Uterus (tissue), 2 donors: ENCODE measurements around the gene ITGB5.

Experiments used
- POLR2A ChIP-seq, 2 donors: fragments of 450-650 bp; IDR thresholded peaks; one replicate each; pipeline ENCODE4 v1.6.1; 2016; ENCODE audit warnings: antibody characterized with exemption in 2 of 2, mild to moderate bottlenecking in 1 of 2, moderate library complexity in 1 of 2
- TF ChIP-seq, protein P1 (sequence below), 4 experiments: fragments of 200-600 bp in 2 of 4; fragments of 450-650 bp in 2 of 4; sonication (generic) in 2 of 4; IDR thresholded peaks; one replicate each; pipeline ENCODE4 v1.5.1; 2016 to 2019; ENCODE audit warnings: antibody characterized with exemption in 4 of 4, mild to moderate bottlenecking in 2 of 4, moderate library complexity in 1 of 4

DNA sequence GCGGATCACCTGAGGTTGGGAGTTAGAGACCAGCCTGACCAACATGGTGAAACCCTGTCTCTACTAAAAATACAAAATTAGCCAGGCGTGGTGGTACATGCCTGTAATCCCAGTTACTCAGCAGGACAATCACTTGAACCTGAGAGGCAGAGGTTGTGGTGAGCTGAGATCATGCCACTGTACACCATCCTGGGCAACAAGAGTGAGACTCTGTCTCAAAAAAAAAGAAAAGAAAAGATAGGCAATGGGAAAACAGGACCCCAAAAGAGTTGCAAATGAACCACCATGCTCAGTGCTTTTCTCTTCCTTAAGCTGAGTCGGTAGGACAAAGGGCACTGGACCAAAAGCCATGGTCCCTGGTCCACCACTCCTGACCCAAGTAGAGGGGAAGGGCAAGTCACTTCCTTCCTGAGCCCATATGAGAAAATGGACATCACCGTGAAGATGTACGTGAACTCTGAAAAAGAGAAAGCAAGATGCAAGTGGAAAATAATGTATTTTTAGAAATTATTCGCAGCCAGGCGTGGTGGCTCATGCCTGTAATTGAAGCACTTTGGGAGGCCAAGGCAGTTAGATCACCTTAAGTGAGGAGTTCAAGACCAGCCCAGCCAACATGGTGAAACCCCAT is 2.6 kb downstream of the ITGB5 start:
- TF ChIP-seq, protein P1, sequence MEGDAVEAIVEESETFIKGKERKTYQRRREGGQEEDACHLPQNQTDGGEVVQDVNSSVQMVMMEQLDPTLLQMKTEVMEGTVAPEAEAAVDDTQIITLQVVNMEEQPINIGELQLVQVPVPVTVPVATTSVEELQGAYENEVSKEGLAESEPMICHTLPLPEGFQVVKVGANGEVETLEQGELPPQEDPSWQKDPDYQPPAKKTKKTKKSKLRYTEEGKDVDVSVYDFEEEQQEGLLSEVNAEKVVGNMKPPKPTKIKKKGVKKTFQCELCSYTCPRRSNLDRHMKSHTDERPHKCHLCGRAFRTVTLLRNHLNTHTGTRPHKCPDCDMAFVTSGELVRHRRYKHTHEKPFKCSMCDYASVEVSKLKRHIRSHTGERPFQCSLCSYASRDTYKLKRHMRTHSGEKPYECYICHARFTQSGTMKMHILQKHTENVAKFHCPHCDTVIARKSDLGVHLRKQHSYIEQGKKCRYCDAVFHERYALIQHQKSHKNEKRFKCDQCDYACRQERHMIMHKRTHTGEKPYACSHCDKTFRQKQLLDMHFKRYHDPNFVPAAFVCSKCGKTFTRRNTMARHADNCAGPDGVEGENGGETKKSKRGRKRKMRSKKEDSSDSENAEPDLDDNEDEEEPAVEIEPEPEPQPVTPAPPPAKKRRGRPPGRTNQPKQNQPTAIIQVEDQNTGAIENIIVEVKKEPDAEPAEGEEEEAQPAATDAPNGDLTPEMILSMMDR (IDR thresholded peaks at IDR 0.05) = no peak
- no peak for TF ChIP-seq POLR2A (IDR thresholded peaks at IDR 0.05)
